Measurements from ENCODE around the gene HGS. TPM values are rescaled to one million over a fixed set of nuclear protein-coding genes. Genes with fewer than 3 reads are reported as not detected.

Gene HGS
- total RNA-seq, 1 experiment from 2014 or later: 240 TPM

- ChIA-PET CTCF (no interaction called here), POLR2A (no interaction called here)
- in situ Hi-C loops (cut with HindIII; ENCODE audit: low pct_unique_long_range_greater_than_20kb, low sequenced_read_pairs): no loop called here
- no peaks in the 10 kb centered on the region for H3K27me3 ChIP-seq (ENCODE audit: control insufficient read depth, insufficient read depth, low read length)
- peaks cover 11% of the 10 kb centered on the region for H3K4me1 ChIP-seq (ENCODE audit: control insufficient read depth, insufficient read depth, low read length)
- no peaks in the 10 kb centered on the region for H3K9me3 ChIP-seq (ENCODE audit: control insufficient read depth, insufficient read depth, low read depth, low read length)
- no peak overlapping the region for H3K27ac ChIP-seq (ENCODE audit: low read length)
- no peak for ATAC-seq
- BruUV-seq (replicated peaks): no TSS peak
- no peak for TF ChIP-seq POLR2AphosphoS5 (IDR thresholded peaks at IDR 0.05; ENCODE audit: low read depth, low read length)
- no peak for TF ChIP-seq REST (IDR thresholded peaks at IDR 0.05; ENCODE audit: insufficient read depth in 1 of 2, low read depth in 2 of 2, low read length in 1 of 2)
- TF ChIP-seq, protein P1, sequence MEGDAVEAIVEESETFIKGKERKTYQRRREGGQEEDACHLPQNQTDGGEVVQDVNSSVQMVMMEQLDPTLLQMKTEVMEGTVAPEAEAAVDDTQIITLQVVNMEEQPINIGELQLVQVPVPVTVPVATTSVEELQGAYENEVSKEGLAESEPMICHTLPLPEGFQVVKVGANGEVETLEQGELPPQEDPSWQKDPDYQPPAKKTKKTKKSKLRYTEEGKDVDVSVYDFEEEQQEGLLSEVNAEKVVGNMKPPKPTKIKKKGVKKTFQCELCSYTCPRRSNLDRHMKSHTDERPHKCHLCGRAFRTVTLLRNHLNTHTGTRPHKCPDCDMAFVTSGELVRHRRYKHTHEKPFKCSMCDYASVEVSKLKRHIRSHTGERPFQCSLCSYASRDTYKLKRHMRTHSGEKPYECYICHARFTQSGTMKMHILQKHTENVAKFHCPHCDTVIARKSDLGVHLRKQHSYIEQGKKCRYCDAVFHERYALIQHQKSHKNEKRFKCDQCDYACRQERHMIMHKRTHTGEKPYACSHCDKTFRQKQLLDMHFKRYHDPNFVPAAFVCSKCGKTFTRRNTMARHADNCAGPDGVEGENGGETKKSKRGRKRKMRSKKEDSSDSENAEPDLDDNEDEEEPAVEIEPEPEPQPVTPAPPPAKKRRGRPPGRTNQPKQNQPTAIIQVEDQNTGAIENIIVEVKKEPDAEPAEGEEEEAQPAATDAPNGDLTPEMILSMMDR (IDR thresholded peaks at IDR 0.05): no peak
- no peak for TF ChIP-seq SIN3A (IDR thresholded peaks at IDR 0.05; ENCODE audit: borderline replicate concordance, insufficient read depth, low read depth, low read length)
- TF ChIP-seq TCF7L2 (IDR thresholded peaks at IDR 0.05; ENCODE audit: low read depth, low read length): no peak
- no peak overlapping the region for H3K4me3 ChIP-seq (ENCODE audit: low read depth in 2 of 2, low read length in 2 of 2)
- intact Hi-C loops (cut with micrococcal nuclease; ENCODE audit: unreplicated experiment): no loop called here
- DNase-seq (ENCODE audit: low read depth, low spot score): no peak
- H3K36me3 ChIP-seq (ENCODE audit: control insufficient read depth, insufficient read depth, low read length): peaks cover 18% of the 10 kb centered on the region; the same call in 1 of the 2 replicates
Observed at GRCh38 chr17:81688616-81689015, 4.8 kb downstream of the HGS start.

DNA sequence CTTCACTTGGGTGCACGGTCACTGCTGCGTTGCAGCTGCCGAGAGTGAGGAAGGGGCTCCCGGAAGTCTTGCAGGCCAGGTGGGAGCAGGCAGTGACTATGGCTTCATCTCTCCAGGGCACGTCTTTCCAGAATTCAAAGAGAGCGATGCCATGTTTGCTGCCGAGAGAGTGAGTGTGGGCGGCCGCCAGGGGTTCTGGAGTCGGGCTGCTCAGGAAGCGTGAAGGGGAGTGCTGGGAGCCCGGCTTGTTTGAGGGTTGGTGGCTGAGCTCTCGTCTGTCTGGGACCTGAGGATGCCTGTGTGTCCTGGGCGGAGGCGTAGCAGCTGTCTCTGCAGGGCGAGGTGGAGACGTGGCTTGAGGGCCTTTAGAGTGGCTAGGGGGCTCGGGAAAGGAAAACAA, 6.3 kb downstream of the HGS start:
- in situ Hi-C loops (cut with HindIII; ENCODE audit: low pct_unique_long_range_greater_than_20kb, low sequenced_read_pairs): no loop called here
- CTCF ChIA-PET: no interaction called here
- no peak for ATAC-seq
- H3K27me3 ChIP-seq (ENCODE audit: control insufficient read depth, insufficient read depth, low read length): no peaks in the 10 kb centered on the region
- BruUV-seq (replicated peaks): no TSS peak
- H3K27ac ChIP-seq (ENCODE audit: low read length): no peak overlapping the region
- no peak overlapping the region for H3K4me3 ChIP-seq (ENCODE audit: low read depth in 2 of 2, low read length in 2 of 2)
- POLR2A ChIA-PET: no interaction called here
- H3K36me3 ChIP-seq (ENCODE audit: control insufficient read depth, insufficient read depth, low read length): peaks cover 14% of the 10 kb centered on the region; the same call in 1 of the 2 replicates
- no peak for TF ChIP-seq TCF7L2 (IDR thresholded peaks at IDR 0.05; ENCODE audit: low read depth, low read length)
- no peak for TF ChIP-seq POLR2AphosphoS5 (IDR thresholded peaks at IDR 0.05; ENCODE audit: low read depth, low read length)
- TF ChIP-seq REST (IDR thresholded peaks at IDR 0.05; ENCODE audit: insufficient read depth in 1 of 2, low read depth in 2 of 2, low read length in 1 of 2): no peak
- no peak for TF ChIP-seq SIN3A (IDR thresholded peaks at IDR 0.05; ENCODE audit: borderline replicate concordance, insufficient read depth, low read depth, low read length)
- TF ChIP-seq, protein P1 (IDR thresholded peaks at IDR 0.05): no peak
- no peak for DNase-seq (ENCODE audit: low read depth, low spot score)
- intact Hi-C loops (cut with micrococcal nuclease; ENCODE audit: unreplicated experiment): no loop called here
- H3K9me3 ChIP-seq (ENCODE audit: control insufficient read depth, insufficient read depth, low read depth, low read length): no peaks in the 10 kb centered on the region
- H3K4me1 ChIP-seq (ENCODE audit: control insufficient read depth, insufficient read depth, low read length): peaks cover 7% of the 10 kb centered on the region

All from Panc1 (cell line).